PFSK-1 (cell line): ENCODE data around the gene CNGB1.

Experiments used
- FOXP2 ChIP-seq: optimal IDR thresholded peaks from 2 replicates; pipeline ENCODE3; 2011; ENCODE audit warnings: borderline replicate concordance, control low read depth, inconsistent platforms; ENCODE audit not compliant: insufficient read depth; ENCODE audit errors: extremely low read length, extremely low read depth
- POLR2AphosphoS5 ChIP-seq: IDR thresholded peaks from 2 replicates; pipeline ENCODE4 v1.6.1; 2012; ENCODE audit warnings: low read depth, mild to moderate bottlenecking, control low read depth, low read length, moderate library complexity
- REST ChIP-seq, 2 experiments: IDR thresholded peaks; 2 replicates each; pipeline versions ENCODE4 v1.6.1 to v1.8.0; 2011 to 2012; ENCODE audit warnings: low read depth in 2 of 2, low read length in 2 of 2, control low read depth in 1 of 2, inconsistent platforms in 1 of 2, mild to moderate bottlenecking in 1 of 2, moderate library complexity in 1 of 2; ENCODE audit not compliant: insufficient read depth in 1 of 2
- SIN3A ChIP-seq: IDR thresholded peaks from 2 replicates; pipeline ENCODE4 v1.6.1; 2012; ENCODE audit warnings: mild to moderate bottlenecking, low read length, moderate library complexity, borderline replicate concordance; ENCODE audit not compliant: insufficient read depth
- TAF1 ChIP-seq: IDR thresholded peaks from 2 replicates; pipeline ENCODE4 v1.6.1; 2012; ENCODE audit warnings: low read length, control low read depth, borderline replicate concordance; ENCODE audit not compliant: insufficient read depth

The CNGB1 gene

DNA sequence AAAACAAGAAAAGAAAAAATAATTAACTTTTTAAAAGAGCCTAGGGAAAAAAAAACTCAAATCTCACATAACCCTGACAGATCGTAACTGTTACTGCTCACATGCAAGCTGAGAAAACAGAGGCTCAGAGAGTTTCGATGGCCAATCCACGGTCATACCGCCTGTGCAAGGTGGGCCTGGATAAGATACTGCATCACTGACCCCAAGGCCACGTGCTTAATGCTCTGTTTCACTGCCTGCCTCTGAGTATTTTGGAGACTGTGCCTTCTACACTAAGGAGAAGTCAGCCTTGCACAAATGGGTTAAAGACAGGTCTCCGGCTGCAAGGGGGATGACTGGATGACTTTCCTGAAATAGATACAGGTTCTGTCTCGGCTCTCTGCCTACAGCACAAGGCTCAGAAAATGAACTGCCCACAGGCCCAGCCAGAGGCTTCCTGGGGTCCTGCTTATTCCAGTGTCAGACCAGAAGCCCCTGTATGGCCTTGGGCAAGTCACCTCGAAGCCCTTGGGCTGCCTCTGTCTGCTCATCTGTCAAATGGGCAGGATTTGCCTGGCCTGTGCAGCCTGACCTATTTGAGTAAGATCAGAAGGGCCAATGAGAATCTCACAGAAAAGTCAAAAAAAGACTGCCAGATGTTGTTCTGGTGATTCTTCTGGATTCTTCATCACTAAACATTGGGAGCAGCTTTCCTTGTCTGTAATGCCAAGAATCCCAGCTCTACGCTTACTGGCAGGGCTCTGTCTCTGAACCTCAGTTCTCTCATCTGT lies 25.8 kb downstream of the CNGB1 start:
- TF ChIP-seq FOXP2, result no peak
- no peak for TF ChIP-seq SIN3A
- TF ChIP-seq TAF1, result no peak
- TF ChIP-seq REST (IDR thresholded peaks at IDR 0.05; ENCODE audit: insufficient read depth in 1 of 2, low read depth in 2 of 2, low read length in 2 of 2), result no peak
- TF ChIP-seq POLR2AphosphoS5, result no peak

- TF ChIP-seq SIN3A (no peak), FOXP2 (no peak), REST (IDR thresholded peaks at IDR 0.05; ENCODE audit: insufficient read depth in 1 of 2, low read depth in 2 of 2, low read length in 2 of 2) (no peak), POLR2AphosphoS5 (no peak), TAF1 (no peak)
Observed at GRCh38 chr16:57941016-57941664, 29.8 kb downstream of the CNGB1 start.

GRCh38 chr16:57940382-57940966 lies 30.5 kb downstream of the CNGB1 start:
- no peak for TF ChIP-seq FOXP2
- no peak for TF ChIP-seq REST (IDR thresholded peaks at IDR 0.05; ENCODE audit: insufficient read depth in 1 of 2, low read depth in 2 of 2, low read length in 2 of 2)
- TF ChIP-seq POLR2AphosphoS5, result no peak
- no peak for TF ChIP-seq TAF1
- TF ChIP-seq SIN3A, result no peak

DNA sequence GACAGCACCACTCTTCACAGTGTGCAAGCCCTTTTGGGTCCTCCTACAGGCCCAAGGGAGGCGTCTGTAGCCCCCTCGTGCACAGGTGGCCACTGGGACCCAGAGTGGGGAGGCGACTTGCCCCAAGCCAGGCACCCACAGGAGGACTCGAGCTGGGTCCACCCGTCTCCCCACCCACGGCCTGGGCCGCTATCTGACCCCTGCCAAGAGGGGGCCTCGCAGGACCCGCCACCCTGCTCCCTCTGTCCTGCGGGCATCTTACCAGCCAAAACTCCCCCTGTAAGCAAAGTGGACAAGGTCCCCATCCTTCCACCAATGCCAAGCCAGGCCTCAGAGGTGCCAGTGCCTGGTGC lies 31.1 kb downstream of the CNGB1 start:
- TF ChIP-seq SIN3A (no peak), REST (IDR thresholded peaks at IDR 0.05; ENCODE audit: insufficient read depth in 1 of 2, low read depth in 2 of 2, low read length in 2 of 2) (no peak), POLR2AphosphoS5 (no peak), TAF1 (no peak), FOXP2 (no peak)
